NB4 (cell line): Measurements from ENCODE around the gene B3GNT9.

Source experiments
- CTCF ChIP-seq: IDR thresholded peaks from one replicate; pipeline ENCODE4 v1.5.1; 2012; ENCODE audit warnings: low read depth, low read length
- POLR2A ChIP-seq: IDR thresholded peaks from 2 replicates; pipeline ENCODE4 v1.6.1; 2011; ENCODE audit warnings: mild to moderate bottlenecking; ENCODE audit not compliant: insufficient read length; ENCODE audit errors: extremely low read depth

GRCh38 chr16:67151431-67152097 lies 766 bp upstream of the B3GNT9 start:
- TF ChIP-seq POLR2A (no peak), CTCF (no peak)
